SK-N-MC (cell line): ENCODE measurements around the gene GFOD2.

Experiments used
- EZH2 ChIP-seq: fragments of 200-600 bp; sonication (generic); IDR thresholded peaks from one replicate; pipeline ENCODE4 v1.6.1; 2017; ENCODE audit warnings: antibody characterized with exemption
- POLR2AphosphoS5 ChIP-seq: IDR thresholded peaks from 2 replicates; pipeline ENCODE4 v1.6.1; 2012; ENCODE audit warnings: mild to moderate bottlenecking, low read depth, low read length, borderline replicate concordance

GRCh38 chr16:67707210-67707609 lies 11.9 kb downstream of the GFOD2 start:
- TF ChIP-seq POLR2AphosphoS5 (no peak), EZH2 (no peak)
